Left ventricle myocardium inferior (tissue), 1 donor: Measurements from ENCODE around the gene DCDC2B. TPM values are rescaled to one million over a fixed set of nuclear protein-coding genes. Genes with fewer than 3 reads are reported as not detected.

ENCODE experiments used
- DNase-seq: peaks from one replicate; pipeline ENCODE4 v3.0.0-alpha.2; 2020
- H3K27ac ChIP-seq: fragments of 200-600 bp; replicated peaks from 2 replicates; pipeline ENCODE4 v1.8.0; 2021
- H3K27me3 ChIP-seq: fragments of 200-600 bp; 2 replicates; pipeline ENCODE4 v1.8.0; 2021; ENCODE audit warnings: low read depth
- H3K36me3 ChIP-seq: fragments of 200-600 bp; 2 replicates; pipeline ENCODE4 v1.8.0; 2021
- H3K4me1 ChIP-seq: fragments of 200-600 bp; 2 replicates; pipeline ENCODE4 v1.8.0; 2021
- H3K4me3 ChIP-seq: fragments of 200-600 bp; 2 replicates; pipeline ENCODE4 v1.8.0; 2021; ENCODE audit warnings: mild to moderate bottlenecking, moderate library complexity
- H3K9me3 ChIP-seq: fragments of 200-600 bp; replicated peaks from 2 replicates; pipeline ENCODE4 v1.8.0; 2021
- CTCF ChIP-seq: fragments of 200-600 bp; IDR thresholded peaks from 2 replicates; pipeline ENCODE4 v1.8.0; 2021; ENCODE audit warnings: antibody characterized with exemption, mild to moderate bottlenecking, borderline replicate concordance
- intact Hi-C: fragments of 100-400 bp; cut with micrococcal nuclease; formaldehyde crosslinking; loops from one replicate; pipeline ENCODE4 v1.11.0; 2022
- total RNA-seq: library from RNA; stranded (reverse); fragmentation: NEBNext Ultra II Directional; extraction: Animal tissue kit (Norgen Biotek cat#: 25700); gene quantifications from one replicate; pipeline ENCODE4 v1.2.1, GENCODE V29; 2021
- donor health status: DM: no; HTN: yes; CAD: no; lungs with severe emphysema.

The DCDC2B gene
- total RNA-seq, 1 donor from 2014 or later, result not detected

- intact Hi-C loops, result no loop called here
- H3K36me3 ChIP-seq, result peaks cover 32% of the 10 kb centered on the region
- no peaks in the 10 kb centered on the region for H3K27me3 ChIP-seq
- peaks cover 49% of the 10 kb centered on the region for H3K4me1 ChIP-seq
- H3K9me3 ChIP-seq, result no peaks in the 10 kb centered on the region
- TF ChIP-seq CTCF, result no peak
- peak overlapping the region; percentile 96 for H3K27ac ChIP-seq
- H3K4me3 ChIP-seq, result peak overlapping the region; percentile 73
- no peak for DNase-seq
Observed at GRCh38 chr1:32178380-32179192, 30.3 kb upstream of the DCDC2B start.

- TF ChIP-seq CTCF, result no peak
- no peaks in the 10 kb centered on the region for H3K9me3 ChIP-seq
- DNase-seq, result no peak
- H3K4me3 ChIP-seq, result peak overlapping the region; percentile 73
- H3K36me3 ChIP-seq, result peaks cover 32% of the 10 kb centered on the region
- peak overlapping the region; percentile 96 for H3K27ac ChIP-seq
- H3K4me1 ChIP-seq, result peaks cover 54% of the 10 kb centered on the region
- intact Hi-C loops, result no loop called here
- no peaks in the 10 kb centered on the region for H3K27me3 ChIP-seq
Observed at GRCh38 chr1:32179193-32179442, 29.8 kb upstream of the DCDC2B start.

GRCh38 chr1:32179443-32180185 is 29.3 kb upstream of the DCDC2B start, which contains the start of gene TXLNA:
Gene TXLNA (plus strand): TSS chr1:32179675. CDS start chr1:32180346, 671 bp downstream.
- Histone ChIP-seq H3K27me3 (no peaks in the 10 kb centered on the region), H3K36me3 (peaks cover 32% of the 10 kb centered on the region), H3K9me3 (no peaks in the 10 kb centered on the region), H3K4me1 (peaks cover 59% of the 10 kb centered on the region), H3K4me3 (peak within 1 kb of the TSS; percentile 73), H3K27ac (peak within 1 kb of the TSS; percentile 96)
- intact Hi-C loops, result no loop called here
- DNase-seq, result peak; percentile 97
- TF ChIP-seq CTCF, result no peak

GRCh38 chr1:32180186-32181060 is 28.5 kb upstream of the DCDC2B start:
- Histone ChIP-seq H3K9me3 (no peaks in the 10 kb centered on the region), H3K27me3 (no peaks in the 10 kb centered on the region), H3K27ac (peak overlapping the region; percentile 96), H3K36me3 (peaks cover 41% of the 10 kb centered on the region), H3K4me3 (peak overlapping the region; percentile 73), H3K4me1 (peaks cover 65% of the 10 kb centered on the region)
- TF ChIP-seq CTCF, result no peak
- peak; percentile 53 for DNase-seq
- intact Hi-C loops, result no loop called here

GRCh38 chr1:32181065-32181464 is 27.8 kb upstream of the DCDC2B start:
- DNase-seq, result no peak
- H3K27me3 ChIP-seq, result no peaks in the 10 kb centered on the region
- peak overlapping the region; percentile 73 for H3K4me3 ChIP-seq
- no peaks in the 10 kb centered on the region for H3K9me3 ChIP-seq
- H3K4me1 ChIP-seq, result peaks cover 68% of the 10 kb centered on the region
- H3K27ac ChIP-seq, result peak overlapping the region; percentile 96
- no peak for TF ChIP-seq CTCF
- peaks cover 47% of the 10 kb centered on the region for H3K36me3 ChIP-seq
- intact Hi-C loops, result no loop called here
